Psoas muscle (tissue), 8 donors: ENCODE measurements around the gene PRDM15. TPM values are rescaled to one million over a fixed set of nuclear protein-coding genes. Genes with fewer than 3 reads are reported as not detected.

Source experiments
- ATAC-seq, 4 donors: fragments of 200-7000 bp; cut with Tn5 transposase; one replicate each; pipeline ENCODE4 v1.9.1; 2020; ENCODE audit warnings: moderate library complexity in 3 of 4, mild to moderate bottlenecking in 2 of 4
- DNase-seq, 2 donors: peaks; one replicate each; pipeline ENCODE4 v3.0.0-alpha.2; 2020
- H3K27ac ChIP-seq: fragments of 200-600 bp; one replicate; pipeline ENCODE4 v1.8.0; 2022
- H3K27me3 ChIP-seq, 3 donors: fragments of 200-600 bp in 1 of 3; one replicate each; pipeline versions ENCODE4 v1.6.1 to v1.8.0; 2013 to 2022; ENCODE audit warnings: low read length in 2 of 3, mild to moderate bottlenecking in 2 of 3, moderate library complexity in 1 of 3; ENCODE audit not compliant: insufficient read depth in 3 of 3
- H3K36me3 ChIP-seq, 2 donors: fragments of 200-600 bp in 1 of 2; one replicate each; pipeline versions ENCODE4 v1.6.1 to v1.8.0; 2013 to 2022; ENCODE audit warnings: low read depth in 1 of 2, mild to moderate bottlenecking in 1 of 2, moderate library complexity in 1 of 2; ENCODE audit not compliant: insufficient read depth in 1 of 2
- H3K4me1 ChIP-seq: fragments of 200-600 bp; one replicate; pipeline ENCODE4 v1.8.0; 2022
- H3K4me3 ChIP-seq: fragments of 200-600 bp; one replicate; pipeline ENCODE4 v1.8.0; 2022; ENCODE audit warnings: mild to moderate bottlenecking
- H3K9me3 ChIP-seq: fragments of 200-600 bp; one replicate; pipeline ENCODE4 v1.8.0; 2022
- CTCF ChIP-seq: fragments of 200-600 bp; IDR thresholded peaks from one replicate; pipeline ENCODE4 v1.8.0; 2022; ENCODE audit warnings: antibody characterized with exemption
- WGBS, 3 donors: extraction: QIAGEN DNeasy Blood & Tissue Kit; methylation state at CpG; one replicate each; pipeline versions ENCODE4 v1.1.6 to v1.1.7; 2013; 5-methylcytosine and 5-hydroxymethylcytosine counted together
- intact Hi-C, 2 donors: fragments of 100-400 bp; cut with DNase I; formaldehyde crosslinking; loops; one replicate each; pipeline versions ENCODE4 v1.11.0 to v1.14.2; 2022
- polyA plus RNA-seq, 3 donors: library from polyadenylated mRNA; stranded (reverse); fragments of 200-250 nt; gene quantifications; one replicate each; pipeline ENCODE4 v1.2.3, GENCODE V29; 2013
- total RNA-seq, 4 donors: library from RNA; stranded (reverse); fragmentation: NEBNext Ultra II Directional in 2 of 4; extraction: Animal tissue kit (Norgen Biotek cat#: 25700) in 2 of 4; gene quantifications; one replicate each; pipeline versions ENCODE4 v1.2.1 to v1.2.4, GENCODE V29; 2021 to 2023
- donor health status: healthy with polysubstance abuse.
- donor health status: DM: no; HTN: no; CAD: no; lungs with moderate emphysema.
- donor health status: Bipolar disorder and iron deficiency.
- donor health status: healthy.
- donor health status: DM: yes; HTN: yes; CAD: no.
- donor health status: DM: no; HTN: no; CAD: no.
- donor health status: DM: no; HTN: no; CAD: no.
- donor health status: DM: yes; HTN: yes; CAD: no.

The PRDM15 gene
- total and polyA plus RNA-seq, 7 donors: 2.2 to 6.4 (median 3.7) TPM

- no peak within 1 kb of the TSS for H3K27ac ChIP-seq
- no peak for TF ChIP-seq CTCF
- peak within 1 kb of the TSS; percentile 25 for H3K4me3 ChIP-seq
- H3K9me3 ChIP-seq: no peaks in the 10 kb centered on the region
- WGBS, 3 donors: 5 to 9% (median 8%) methylated on average over 45 to 53 of the region's 53 CpGs
- no peak for ATAC-seq
- DNase-seq: no peak
- peaks cover 3% of the 10 kb centered on the region for H3K4me1 ChIP-seq
- peaks cover 0 to 96% (median 29%) of the 10 kb centered on the region in 3 donors for H3K27me3 ChIP-seq
- no peaks in the 10 kb centered on the region for H3K36me3 ChIP-seq
- intact Hi-C loops: no loop called here
These were observed 112.1 kb downstream of the PRDM15 start, which contains the start of gene RIPK4 for GRCh38 chr21:41766883-41767605. TSS of gene RIPK4 (minus strand) at chr21:41767052. CDS start at chr21:41767041, 11 bp downstream.

- Histone ChIP-seq H3K36me3 (no peaks in the 10 kb centered on the region), H3K9me3 (no peaks in the 10 kb centered on the region), H3K4me1 (peaks cover 3% of the 10 kb centered on the region), H3K4me3 (peak overlapping the region; percentile 25), H3K27me3 (peaks cover 0 to 96% (median 28%) of the 10 kb centered on the region in 3 donors), H3K27ac (no peak overlapping the region)
- no peak for DNase-seq
- TF ChIP-seq CTCF: no peak
- no peak for ATAC-seq
- intact Hi-C loops: no loop called here
- WGBS, 3 donors: 26 to 37% (median 31%) methylated on average over 71 to 88 of the region's 88 CpGs
These were observed 112.9 kb downstream of the PRDM15 start for GRCh38 chr21:41765973-41766882.

GRCh38 chr21:41765420-41765821 is 113.7 kb downstream of the PRDM15 start:
- no peaks in the 10 kb centered on the region for H3K9me3 ChIP-seq
- peaks cover 3% of the 10 kb centered on the region for H3K4me1 ChIP-seq
- no peaks in the 10 kb centered on the region for H3K36me3 ChIP-seq
- H3K27me3 ChIP-seq: peaks cover 0 to 98% (median 28%) of the 10 kb centered on the region in 3 donors
- 79 to 87% (median 83%) methylated on average over 11 of the region's 11 CpGs for WGBS, 3 donors
- H3K27ac ChIP-seq: no peak overlapping the region
- ATAC-seq (no peak), DNase-seq (no peak)
- no peak for TF ChIP-seq CTCF
- no peak overlapping the region for H3K4me3 ChIP-seq
- intact Hi-C loops: no loop called here

GRCh38 chr21:41764558-41765419 is 114.4 kb downstream of the PRDM15 start:
- no peak overlapping the region for H3K4me3 ChIP-seq
- 80 to 86% (median 86%) methylated on average over 7 of the region's 7 CpGs for WGBS, 3 donors
- ATAC-seq (no peak), DNase-seq (no peak)
- no peaks in the 10 kb centered on the region for H3K9me3 ChIP-seq
- H3K36me3 ChIP-seq: no peaks in the 10 kb centered on the region
- H3K4me1 ChIP-seq: peaks cover 3% of the 10 kb centered on the region
- peaks cover 0 to 98% (median 27%) of the 10 kb centered on the region in 3 donors for H3K27me3 ChIP-seq
- no peak overlapping the region for H3K27ac ChIP-seq
- TF ChIP-seq CTCF: no peak
- intact Hi-C loops: no loop called here
